ENCODE results near the gene EDRF1.

DNA sequence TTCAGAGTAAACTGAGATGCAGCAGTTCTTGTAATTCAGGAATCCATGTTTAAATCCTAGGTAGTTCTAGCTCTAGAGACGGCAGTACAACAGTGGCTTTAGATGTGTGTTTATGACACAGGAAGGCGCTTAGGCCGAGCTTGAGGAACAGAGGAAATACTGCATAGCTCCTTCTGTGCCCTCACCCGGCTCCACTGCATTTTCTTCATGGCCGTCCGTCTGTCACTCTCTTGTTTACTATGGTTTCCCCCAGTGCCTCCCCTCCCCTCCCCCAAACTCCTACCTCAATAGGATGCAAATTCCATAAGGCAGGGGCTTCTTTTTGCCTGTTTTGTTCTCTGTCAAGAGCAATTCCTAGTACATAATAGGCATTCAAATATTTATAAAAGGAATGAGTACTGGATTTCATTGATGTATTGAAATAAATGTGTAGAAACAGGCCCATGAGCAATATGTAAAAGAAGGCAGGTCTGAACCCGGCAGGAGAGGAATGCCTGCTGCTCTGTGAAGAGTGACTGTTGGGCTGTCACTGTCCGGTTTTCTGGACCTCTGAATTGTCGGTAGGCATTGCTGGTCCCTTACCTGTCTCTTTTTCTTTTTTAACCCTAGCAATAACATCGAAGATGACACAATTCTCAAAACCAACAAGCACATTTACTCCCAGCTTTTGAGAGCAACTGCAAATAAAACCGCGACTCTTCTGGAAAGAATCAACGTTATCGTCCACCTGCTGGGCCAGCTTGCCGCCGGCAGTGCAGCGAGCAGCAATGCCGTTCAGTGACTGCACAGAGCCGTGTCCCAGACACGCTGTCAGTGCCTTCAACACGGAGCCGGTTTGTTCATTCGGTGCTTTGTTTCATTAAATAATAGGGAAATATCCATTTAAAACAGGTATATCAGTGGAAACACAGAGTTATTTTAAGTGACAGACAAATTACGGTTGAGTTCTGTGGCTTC, 43.5 kb downstream of the EDRF1 start:
- TF ChIP-seq, protein P1, sequence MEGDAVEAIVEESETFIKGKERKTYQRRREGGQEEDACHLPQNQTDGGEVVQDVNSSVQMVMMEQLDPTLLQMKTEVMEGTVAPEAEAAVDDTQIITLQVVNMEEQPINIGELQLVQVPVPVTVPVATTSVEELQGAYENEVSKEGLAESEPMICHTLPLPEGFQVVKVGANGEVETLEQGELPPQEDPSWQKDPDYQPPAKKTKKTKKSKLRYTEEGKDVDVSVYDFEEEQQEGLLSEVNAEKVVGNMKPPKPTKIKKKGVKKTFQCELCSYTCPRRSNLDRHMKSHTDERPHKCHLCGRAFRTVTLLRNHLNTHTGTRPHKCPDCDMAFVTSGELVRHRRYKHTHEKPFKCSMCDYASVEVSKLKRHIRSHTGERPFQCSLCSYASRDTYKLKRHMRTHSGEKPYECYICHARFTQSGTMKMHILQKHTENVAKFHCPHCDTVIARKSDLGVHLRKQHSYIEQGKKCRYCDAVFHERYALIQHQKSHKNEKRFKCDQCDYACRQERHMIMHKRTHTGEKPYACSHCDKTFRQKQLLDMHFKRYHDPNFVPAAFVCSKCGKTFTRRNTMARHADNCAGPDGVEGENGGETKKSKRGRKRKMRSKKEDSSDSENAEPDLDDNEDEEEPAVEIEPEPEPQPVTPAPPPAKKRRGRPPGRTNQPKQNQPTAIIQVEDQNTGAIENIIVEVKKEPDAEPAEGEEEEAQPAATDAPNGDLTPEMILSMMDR (IDR thresholded peaks at IDR 0.05) = no peak
- TF ChIP-seq POLR2A (IDR thresholded peaks at IDR 0.05) = no peak
